Neural cell (in vitro differentiated cells): ENCODE data around the gene MCTP2.

Source experiments
- EP300 ChIP-seq: fragments of 450-650 bp; conservative IDR thresholded peaks from 2 replicates; pipeline ENCODE4 v1.6.1; 2014; ENCODE audit warnings: antibody characterized with exemption, mild to moderate bottlenecking, moderate library complexity; ENCODE audit not compliant: poor library complexity, severe bottlenecking
- EZH2 ChIP-seq: fragments of 200-600, 300-800 bp; shearing (Covaris generic), sonication (generic); IDR thresholded peaks from 2 replicates; pipeline ENCODE4 v1.6.1; 2014; ENCODE audit warnings: antibody characterized with exemption, low read length, borderline replicate concordance, mild to moderate bottlenecking; ENCODE audit not compliant: insufficient read depth, poor library complexity, severe bottlenecking
- POLR2AphosphoS5 ChIP-seq: IDR thresholded peaks from 2 replicates; pipeline ENCODE4 v1.6.1; 2012
- RAD21 ChIP-seq: fragments of 450-650 bp; conservative IDR thresholded peaks from 2 replicates; pipeline ENCODE4 v1.6.1; 2014; ENCODE audit warnings: antibody characterized with exemption, mild to moderate bottlenecking, moderate library complexity
- SMC3 ChIP-seq: fragments of 450-650 bp; conservative IDR thresholded peaks from 2 replicates; pipeline ENCODE4 v1.6.1; 2014; ENCODE audit warnings: antibody characterized with exemption, mild to moderate bottlenecking, moderate library complexity; ENCODE audit not compliant: poor library complexity
- TAF1 ChIP-seq: IDR thresholded peaks from 2 replicates; pipeline ENCODE4 v1.6.1; 2012; ENCODE audit warnings: low read depth
- TF ChIP-seq, protein P1 (sequence below): fragments of 450-650 bp; IDR thresholded peaks from 2 replicates; pipeline ENCODE4 v1.5.1; 2014; ENCODE audit warnings: antibody characterized with exemption, mild to moderate bottlenecking, moderate library complexity; ENCODE audit not compliant: poor library complexity, severe bottlenecking
- TF ChIP-seq, protein P2 (sequence below): IDR thresholded peaks from 2 replicates; pipeline ENCODE4 v1.6.1; 2012; ENCODE audit warnings: borderline replicate concordance

DNA sequence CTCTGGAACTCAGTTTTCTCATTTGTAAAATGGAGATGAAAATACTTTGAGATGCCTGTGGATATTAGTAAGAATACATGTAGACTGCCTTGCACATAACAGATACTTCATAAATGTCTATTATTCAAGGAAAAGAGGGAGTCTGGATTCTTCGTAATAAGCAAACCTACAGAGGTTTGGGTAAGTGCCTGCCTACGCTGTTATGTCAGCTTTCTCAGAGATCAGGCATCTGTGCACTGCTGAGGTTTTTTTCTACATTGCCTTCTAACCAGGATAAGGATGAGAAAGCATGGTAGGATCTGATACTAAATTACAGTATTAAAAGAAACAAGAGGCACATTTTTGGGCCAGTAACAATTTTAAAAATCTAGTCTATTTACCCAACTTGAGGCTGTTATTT is 10.9 kb downstream of the MCTP2 start:
- no peak for TF ChIP-seq EZH2
- no peak for TF ChIP-seq RAD21
- TF ChIP-seq SMC3 = no peak
- TF ChIP-seq, protein P1, sequence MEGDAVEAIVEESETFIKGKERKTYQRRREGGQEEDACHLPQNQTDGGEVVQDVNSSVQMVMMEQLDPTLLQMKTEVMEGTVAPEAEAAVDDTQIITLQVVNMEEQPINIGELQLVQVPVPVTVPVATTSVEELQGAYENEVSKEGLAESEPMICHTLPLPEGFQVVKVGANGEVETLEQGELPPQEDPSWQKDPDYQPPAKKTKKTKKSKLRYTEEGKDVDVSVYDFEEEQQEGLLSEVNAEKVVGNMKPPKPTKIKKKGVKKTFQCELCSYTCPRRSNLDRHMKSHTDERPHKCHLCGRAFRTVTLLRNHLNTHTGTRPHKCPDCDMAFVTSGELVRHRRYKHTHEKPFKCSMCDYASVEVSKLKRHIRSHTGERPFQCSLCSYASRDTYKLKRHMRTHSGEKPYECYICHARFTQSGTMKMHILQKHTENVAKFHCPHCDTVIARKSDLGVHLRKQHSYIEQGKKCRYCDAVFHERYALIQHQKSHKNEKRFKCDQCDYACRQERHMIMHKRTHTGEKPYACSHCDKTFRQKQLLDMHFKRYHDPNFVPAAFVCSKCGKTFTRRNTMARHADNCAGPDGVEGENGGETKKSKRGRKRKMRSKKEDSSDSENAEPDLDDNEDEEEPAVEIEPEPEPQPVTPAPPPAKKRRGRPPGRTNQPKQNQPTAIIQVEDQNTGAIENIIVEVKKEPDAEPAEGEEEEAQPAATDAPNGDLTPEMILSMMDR = no peak
- TF ChIP-seq EP300 = no peak
- TF ChIP-seq TAF1 = no peak
- no peak for TF ChIP-seq POLR2AphosphoS5
- TF ChIP-seq, protein P2, sequence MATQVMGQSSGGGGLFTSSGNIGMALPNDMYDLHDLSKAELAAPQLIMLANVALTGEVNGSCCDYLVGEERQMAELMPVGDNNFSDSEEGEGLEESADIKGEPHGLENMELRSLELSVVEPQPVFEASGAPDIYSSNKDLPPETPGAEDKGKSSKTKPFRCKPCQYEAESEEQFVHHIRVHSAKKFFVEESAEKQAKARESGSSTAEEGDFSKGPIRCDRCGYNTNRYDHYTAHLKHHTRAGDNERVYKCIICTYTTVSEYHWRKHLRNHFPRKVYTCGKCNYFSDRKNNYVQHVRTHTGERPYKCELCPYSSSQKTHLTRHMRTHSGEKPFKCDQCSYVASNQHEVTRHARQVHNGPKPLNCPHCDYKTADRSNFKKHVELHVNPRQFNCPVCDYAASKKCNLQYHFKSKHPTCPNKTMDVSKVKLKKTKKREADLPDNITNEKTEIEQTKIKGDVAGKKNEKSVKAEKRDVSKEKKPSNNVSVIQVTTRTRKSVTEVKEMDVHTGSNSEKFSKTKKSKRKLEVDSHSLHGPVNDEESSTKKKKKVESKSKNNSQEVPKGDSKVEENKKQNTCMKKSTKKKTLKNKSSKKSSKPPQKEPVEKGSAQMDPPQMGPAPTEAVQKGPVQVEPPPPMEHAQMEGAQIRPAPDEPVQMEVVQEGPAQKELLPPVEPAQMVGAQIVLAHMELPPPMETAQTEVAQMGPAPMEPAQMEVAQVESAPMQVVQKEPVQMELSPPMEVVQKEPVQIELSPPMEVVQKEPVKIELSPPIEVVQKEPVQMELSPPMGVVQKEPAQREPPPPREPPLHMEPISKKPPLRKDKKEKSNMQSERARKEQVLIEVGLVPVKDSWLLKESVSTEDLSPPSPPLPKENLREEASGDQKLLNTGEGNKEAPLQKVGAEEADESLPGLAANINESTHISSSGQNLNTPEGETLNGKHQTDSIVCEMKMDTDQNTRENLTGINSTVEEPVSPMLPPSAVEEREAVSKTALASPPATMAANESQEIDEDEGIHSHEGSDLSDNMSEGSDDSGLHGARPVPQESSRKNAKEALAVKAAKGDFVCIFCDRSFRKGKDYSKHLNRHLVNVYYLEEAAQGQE = no peak
